Tongue (tissue), 2 donors: ENCODE data around the gene SUMO2. TPM values are rescaled to one million over a fixed set of nuclear protein-coding genes. Genes with fewer than 3 reads are reported as not detected.
"Not testable (repeated sequence)": the region's sequence is repeated elsewhere in the genome, so short reads cannot be mapped to it uniquely, and the experiment has no call there.

Source experiments
- DNase-seq: peaks from one replicate; pipeline ENCODE4 v3.0.0-alpha.2; 2015
- total RNA-seq: library from RNA; depleted of rRNA; stranded (reverse); fragments of >200 nt; gene quantifications from one replicate; pipeline ENCODE4 v1.2.3, GENCODE V29; 2014

The SUMO2 gene
- total RNA-seq, 1 donor from 2014 or later = 64.0 TPM

DNA sequence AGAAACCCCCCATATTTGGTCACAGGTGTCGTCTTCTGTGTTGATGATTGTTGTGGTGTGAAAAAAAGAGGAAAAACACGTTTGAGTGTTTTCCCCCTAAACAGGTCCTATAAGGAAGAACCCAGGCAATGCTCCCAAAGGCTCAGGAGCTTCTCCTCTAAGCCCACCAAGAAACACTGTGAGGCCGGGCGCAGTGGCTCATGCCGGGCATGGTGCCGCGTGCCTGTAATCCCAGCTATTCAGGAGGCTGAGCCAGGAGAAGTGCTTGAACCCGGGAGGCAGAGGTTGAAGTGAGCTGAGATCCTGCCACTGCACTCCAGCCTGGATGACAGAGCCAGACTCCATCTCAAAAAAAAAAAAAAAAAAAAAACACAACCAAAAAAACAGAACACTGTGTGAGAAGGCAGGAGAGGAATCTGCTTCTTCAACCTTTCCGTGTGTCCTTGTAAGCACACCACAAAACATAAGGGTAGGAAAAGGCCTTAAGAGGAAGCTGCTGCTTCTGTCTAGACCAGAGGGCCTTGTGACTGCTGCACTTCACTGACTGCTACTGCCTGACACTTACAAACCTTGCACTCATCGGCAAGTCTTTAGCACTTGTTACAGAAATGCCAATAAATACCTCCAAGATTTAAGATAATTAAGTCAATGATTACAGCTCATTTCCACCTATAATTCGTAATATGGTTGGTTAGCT lies 37.8 kb downstream of the SUMO2 start:
- DNase-seq = no peak

- no peak for DNase-seq
Measured at GRCh38 chr17:75142236-75142971, 40.4 kb downstream of the SUMO2 start.

- DNase-seq = no peak
Measured at GRCh38 chr17:75138519-75138918, 44.2 kb downstream of the SUMO2 start.

GRCh38 chr17:75137762-75138161 lies 45.0 kb downstream of the SUMO2 start:
- not testable (repeated sequence) for DNase-seq

GRCh38 chr17:75135946-75136345 lies 46.8 kb downstream of the SUMO2 start:
- DNase-seq = no peak

DNA sequence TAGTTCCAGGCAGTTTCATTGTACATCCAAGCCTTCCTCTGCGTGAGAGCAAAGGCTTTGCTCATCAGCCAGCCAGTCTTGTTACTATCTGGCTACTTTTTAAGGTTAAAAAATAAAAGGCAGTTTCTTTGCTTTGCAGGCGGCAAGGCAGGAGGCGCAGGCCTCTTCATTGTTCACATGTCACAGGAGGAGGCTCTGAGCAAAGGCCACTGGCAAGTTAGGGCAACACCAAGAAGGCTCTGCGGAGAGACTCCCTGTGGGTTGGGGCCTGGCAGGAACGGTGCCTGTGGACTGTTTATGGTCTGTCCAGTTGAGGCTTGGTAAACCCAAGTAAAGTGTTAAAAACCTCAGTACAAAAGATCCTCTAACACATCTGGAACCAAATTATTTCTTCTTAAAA lies 47.3 kb downstream of the SUMO2 start:
- DNase-seq = no peak

DNA sequence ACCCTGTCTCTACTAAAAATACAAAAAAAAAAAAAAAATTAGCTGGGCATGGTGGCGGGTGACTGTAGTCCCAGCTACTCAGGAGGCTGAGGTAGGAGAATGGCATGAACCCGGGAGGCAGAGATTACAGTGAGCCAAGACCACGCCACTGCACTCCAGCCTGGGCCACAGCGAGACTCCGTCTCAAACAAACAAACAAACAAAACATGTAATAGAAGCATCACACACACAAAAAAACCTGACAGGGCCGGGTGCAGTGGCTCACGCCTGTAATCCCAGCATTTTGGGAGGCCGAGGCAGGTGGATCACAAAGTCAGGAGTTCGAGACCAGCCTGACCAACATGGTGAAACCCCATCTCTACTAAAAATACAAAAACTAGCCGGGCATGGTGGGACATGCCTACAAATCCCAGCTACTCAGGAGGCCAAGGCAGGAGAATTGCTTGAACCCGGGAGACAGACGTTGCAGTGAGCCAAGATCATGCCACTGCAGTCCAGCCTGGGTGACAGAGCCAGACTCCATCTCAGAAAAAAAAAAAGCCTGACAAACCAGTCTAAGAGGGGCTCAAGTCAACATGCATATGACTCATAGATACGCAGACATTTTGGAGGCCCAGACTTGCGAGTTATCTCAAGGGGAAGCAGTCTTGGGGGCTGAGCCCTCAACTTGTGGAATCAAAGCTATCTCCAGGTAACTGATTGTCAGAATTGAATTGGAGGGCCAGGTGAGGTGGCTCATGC lies 49.0 kb downstream of the SUMO2 start:
- DNase-seq = not testable (repeated sequence)

DNA sequence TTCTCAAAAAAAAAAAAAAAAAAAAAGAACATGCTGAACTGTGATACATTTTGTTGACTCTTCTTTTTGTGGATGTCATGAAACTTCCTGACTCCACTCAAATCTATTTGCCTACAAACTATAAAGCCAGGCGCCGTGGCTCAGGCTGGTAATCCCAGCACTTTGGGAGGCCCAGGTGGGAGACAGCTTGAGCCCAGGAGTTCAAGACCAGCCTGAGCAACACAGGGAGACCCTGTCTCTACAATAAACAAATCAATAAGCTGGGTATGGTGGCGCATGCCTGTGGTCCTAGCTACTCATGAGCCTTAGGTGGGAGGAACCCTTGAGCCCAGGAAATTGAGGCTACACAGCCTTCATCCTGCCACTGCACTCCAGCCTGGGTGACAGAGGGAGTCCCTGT lies 49.8 kb downstream of the SUMO2 start:
- no peak for DNase-seq

DNA sequence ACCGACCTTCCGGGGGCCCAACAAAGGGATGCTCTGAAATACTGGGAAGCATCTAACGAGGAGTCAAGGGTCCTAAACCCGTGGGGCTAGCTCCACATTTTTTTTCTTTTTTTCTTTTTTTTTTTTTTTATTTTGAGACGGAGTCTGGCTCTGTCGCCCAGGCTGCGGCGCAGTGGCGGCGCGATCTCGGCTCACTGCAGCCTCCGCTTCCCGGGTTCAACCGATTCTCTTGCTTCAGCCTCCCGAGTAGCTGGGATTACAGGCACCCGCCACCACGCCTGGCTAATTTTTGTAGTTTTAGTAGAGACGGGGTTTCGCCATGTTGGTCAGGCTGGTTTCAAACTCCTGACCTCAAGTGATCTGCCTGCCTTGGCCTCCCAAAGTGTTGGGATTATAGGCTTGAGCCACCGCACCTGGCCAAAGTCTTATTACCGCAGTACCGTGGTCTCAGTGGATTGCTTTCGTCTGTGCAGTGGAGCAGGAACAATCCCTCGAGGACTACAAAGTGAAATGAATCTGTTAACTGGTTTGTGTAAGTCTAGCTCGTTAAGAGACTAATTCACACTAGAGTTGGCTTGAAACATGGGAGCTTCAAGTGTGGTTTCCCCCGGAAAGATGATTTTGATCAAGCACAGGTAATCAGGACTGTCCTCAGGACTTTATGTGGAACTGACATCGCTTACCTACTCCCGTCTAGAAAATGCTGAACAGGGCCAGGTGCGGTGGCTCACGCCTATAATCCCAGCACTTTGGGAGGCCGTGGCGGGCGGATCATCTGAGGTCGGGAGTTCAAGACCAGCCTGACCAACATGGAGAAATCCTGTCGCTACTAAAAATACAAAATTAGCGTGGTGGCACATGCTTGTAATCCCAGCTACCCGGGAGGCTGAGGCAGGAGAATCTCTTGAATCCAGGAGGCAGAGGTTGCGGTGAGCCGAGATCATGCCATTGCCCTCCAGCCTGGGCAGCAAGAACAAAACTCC lies 50.5 kb downstream of the SUMO2 start:
- DNase-seq = not testable (repeated sequence)

DNA sequence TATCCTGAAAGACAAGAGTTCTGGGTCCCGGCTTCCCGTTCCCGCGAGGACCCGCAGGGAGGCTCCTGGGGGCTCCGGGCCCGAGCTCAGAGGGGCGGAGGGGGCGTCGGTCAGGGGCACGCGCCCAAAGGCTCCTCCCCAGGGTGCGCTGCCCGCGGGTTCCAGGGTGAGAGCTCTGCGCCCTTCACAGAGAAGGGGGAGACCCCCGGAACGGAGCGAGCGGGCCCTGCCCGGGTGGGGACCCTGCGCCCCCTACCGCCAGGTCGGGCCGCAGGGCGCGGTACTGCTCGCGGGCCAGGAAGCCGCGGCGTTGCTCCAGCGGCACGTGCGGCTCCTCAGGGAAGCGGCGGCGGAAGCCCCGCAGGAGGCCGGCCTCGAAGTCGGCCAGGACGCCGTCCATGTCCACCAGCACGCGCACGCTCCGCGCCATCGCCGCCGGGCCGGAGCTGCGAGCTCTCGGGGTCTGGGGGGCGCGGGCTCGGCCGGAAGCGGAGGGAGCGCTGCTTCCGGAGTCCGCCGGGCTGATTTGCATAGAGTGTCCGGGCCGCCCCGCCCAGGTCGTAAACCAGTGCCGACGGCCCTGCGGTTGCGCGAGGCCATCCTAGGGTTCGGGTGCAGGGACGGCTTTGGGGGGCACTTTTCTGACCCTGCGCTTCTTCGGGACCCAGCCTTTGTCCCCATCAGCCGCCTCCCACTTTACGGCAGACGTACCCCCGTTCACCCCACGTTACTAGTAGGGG lies 51.3 kb downstream of the SUMO2 start, which contains the start of gene NT5C:
Gene NT5C (minus strand): TSS at position 465 of the 740 bp plus-strand sequence. CDS start 35 bp downstream, at position 430.
- DNase-seq = peak; percentile 91

DNA sequence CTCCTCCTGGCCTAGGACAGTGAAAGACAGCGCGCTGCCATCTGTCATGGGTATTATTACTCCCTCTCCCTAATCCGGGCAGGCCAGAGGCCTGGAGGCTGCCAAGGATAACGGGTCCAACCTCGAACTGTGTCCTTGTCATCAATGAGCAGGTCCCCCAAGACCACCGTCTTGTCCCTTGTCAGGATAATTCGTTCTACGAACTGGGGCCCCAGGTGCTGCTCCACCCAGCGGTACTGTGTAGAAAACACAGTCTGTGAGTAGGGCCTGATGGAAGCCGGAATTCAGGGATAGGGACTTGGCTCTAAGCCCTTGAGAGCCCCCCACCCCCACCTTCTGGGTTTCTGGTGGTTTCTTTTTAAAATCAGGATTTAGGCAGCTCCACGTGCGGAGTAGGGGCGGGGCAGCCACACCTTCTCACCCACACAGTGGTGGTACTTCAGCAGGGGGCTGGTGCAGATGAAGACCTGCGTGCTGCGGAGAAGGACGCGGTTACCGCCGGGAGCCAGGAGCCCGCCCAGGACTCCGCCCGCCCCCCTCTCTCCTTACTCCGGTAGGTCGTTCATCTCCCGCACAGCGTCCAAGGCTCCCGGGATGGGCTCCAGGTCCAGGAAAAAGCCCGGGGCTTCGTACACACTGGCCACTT lies 52.0 kb downstream of the SUMO2 start:
- DNase-seq = peak; percentile 81

- no peak for DNase-seq
Measured at GRCh38 chr17:75130059-75130631, 52.6 kb downstream of the SUMO2 start.

- DNase-seq = no peak
Measured at GRCh38 chr17:75129576-75129975, 53.2 kb downstream of the SUMO2 start.

DNA sequence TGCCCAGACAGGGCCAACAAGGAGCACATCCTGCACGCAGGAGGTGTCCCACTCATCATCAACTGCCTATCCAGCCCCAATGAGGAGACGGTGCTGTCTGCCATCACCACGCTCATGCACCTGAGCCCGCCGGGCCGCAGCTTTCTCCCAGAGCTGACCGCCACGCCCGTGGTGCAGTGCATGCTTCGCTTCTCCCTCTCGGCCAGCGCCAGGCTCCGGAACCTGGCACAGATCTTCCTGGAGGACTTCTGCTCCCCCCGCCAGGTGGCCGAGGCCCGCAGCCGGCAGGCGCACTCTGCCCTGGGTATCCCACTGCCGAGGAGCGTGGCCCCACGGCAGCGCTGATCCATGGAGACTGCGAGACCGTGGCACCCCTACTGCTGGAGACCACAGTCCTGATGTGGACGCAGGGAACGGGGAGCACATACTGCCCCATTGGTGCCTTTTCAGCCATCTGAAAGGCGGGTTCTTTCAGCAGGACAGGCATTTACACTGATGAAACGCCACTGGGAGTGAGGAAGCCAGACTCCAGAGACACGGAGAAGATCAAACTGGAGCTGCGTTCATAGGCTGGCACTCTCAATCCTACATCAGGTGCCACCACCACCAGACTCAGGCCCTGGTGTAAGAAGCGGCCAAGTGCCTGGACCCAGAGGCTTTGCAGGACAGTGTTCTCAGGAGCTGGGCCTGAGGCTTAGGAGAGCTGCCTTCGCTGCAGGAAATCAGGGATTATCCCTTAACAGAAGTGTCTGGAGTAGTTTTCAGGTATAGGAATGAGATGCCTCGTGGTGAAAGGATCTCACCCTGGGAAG lies 53.9 kb downstream of the SUMO2 start:
- DNase-seq = no peak

DNA sequence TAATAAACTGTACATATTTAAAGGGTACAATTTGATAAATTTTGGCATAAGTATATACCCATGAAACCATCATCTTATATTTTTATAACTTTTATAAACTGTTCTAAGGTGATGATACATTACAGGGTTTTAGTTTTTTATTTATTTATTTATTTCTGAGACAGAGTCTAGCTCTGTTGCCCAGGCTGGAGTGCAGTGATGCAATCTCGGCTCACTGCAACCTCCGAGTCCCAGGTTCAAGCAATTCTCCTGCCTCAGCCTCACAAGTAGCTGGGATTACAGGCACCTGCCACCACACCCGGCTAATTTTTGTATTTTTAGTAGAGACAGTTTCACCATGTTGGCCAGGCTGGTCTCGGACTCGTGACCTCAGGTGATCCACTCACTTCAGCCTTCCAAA lies 54.8 kb downstream of the SUMO2 start:
- DNase-seq = not testable (repeated sequence)

- DNase-seq = no peak
Measured at GRCh38 chr17:75126954-75127353, 55.8 kb downstream of the SUMO2 start.

- DNase-seq = no peak
Measured at GRCh38 chr17:75125984-75126383, 56.8 kb downstream of the SUMO2 start.

DNA sequence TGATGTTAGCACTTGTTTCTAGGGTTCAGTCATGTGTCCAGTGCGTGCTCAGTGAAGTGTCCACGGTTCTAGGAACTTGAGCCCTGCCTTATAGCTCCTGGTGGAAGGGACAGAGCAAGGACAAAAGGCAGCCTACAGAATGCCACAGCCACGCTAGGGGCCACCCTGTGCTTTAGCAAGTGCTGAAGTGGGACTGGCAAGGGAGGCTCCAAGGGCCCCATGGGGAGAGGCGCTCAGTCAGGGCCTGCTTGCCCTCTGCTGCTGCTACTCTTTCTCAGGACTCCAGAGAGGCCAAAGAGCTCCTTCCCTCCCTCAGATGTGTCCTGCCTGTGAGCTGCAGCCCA lies 58.0 kb downstream of the SUMO2 start:
- DNase-seq = no peak
